UCSD-AML1 (cell line): ENCODE results near the gene MTG2.

Experiments
- DNase-seq: peaks from one replicate; lab custom pipeline; 2025; ENCODE audit not compliant: unreplicated experiment; lab: John Stamatoyannopoulos, UW

Gene MTG2

GRCh38 chr20:62203378-62204030, 20.7 kb downstream of the MTG2 start:
- no peak for DNase-seq

GRCh38 chr20:62205618-62206387, 23.0 kb downstream of the MTG2 start:
- no peak for DNase-seq

GRCh38 chr20:62206388-62206775, 23.6 kb downstream of the MTG2 start:
- no peak for DNase-seq

- DNase-seq, result no peak
Measured at GRCh38 chr20:62208061-62208794, 25.4 kb downstream of the MTG2 start.

- DNase-seq, result no peak
Measured at GRCh38 chr20:62208795-62209755, 26.2 kb downstream of the MTG2 start.

GRCh38 chr20:62209850-62210495, 27.1 kb downstream of the MTG2 start:
- DNase-seq, result no peak

- DNase-seq, result no peak
Measured at GRCh38 chr20:62210496-62210855, 27.6 kb downstream of the MTG2 start.

- DNase-seq, result no peak
Measured at GRCh38 chr20:62211216-62211615, 28.4 kb downstream of the MTG2 start.

- no peak for DNase-seq
Measured at GRCh38 chr20:62211769-62212288, 29.0 kb downstream of the MTG2 start.

- DNase-seq, result no peak
Measured at GRCh38 chr20:62212299-62212698, 29.5 kb downstream of the MTG2 start.

GRCh38 chr20:62214067-62214466, 31.2 kb downstream of the MTG2 start:
- DNase-seq, result no peak

- DNase-seq, result no peak
Measured at GRCh38 chr20:62215020-62215990, 32.5 kb downstream of the MTG2 start.

GRCh38 chr20:62215991-62216635, 33.3 kb downstream of the MTG2 start:
- no peak for DNase-seq

GRCh38 chr20:62216636-62217566, 34.1 kb downstream of the MTG2 start:
- no peak for DNase-seq

- DNase-seq, result no peak
Measured at GRCh38 chr20:62217913-62218773, 35.3 kb downstream of the MTG2 start.
